Sigmoid colon (tissue), 4 donors: ENCODE data around the gene ZNF674.

ENCODE experiments used
- EP300 ChIP-seq, 4 donors: sonication (generic); formaldehyde crosslinking; IDR thresholded peaks; one replicate each; pipeline ENCODE4 v1.6.1; 2017; ENCODE audit warnings: antibody characterized with exemption in 4 of 4
- POLR2A ChIP-seq, 2 donors: fragments of 450-650 bp; IDR thresholded peaks; one replicate each; pipeline ENCODE4 v1.6.1; 2016; ENCODE audit warnings: antibody characterized with exemption in 2 of 2, mild to moderate bottlenecking in 2 of 2, moderate library complexity in 2 of 2
- TF ChIP-seq, protein P1 (sequence below), 4 experiments: fragments of 450-650 bp in 3 of 4; fragments of 200-600 bp in 1 of 4; IDR thresholded peaks; one replicate each; pipeline ENCODE4 v1.5.1; 2016 to 2019; ENCODE audit warnings: antibody characterized with exemption in 4 of 4, mild to moderate bottlenecking in 3 of 4, moderate library complexity in 2 of 4

DNA sequence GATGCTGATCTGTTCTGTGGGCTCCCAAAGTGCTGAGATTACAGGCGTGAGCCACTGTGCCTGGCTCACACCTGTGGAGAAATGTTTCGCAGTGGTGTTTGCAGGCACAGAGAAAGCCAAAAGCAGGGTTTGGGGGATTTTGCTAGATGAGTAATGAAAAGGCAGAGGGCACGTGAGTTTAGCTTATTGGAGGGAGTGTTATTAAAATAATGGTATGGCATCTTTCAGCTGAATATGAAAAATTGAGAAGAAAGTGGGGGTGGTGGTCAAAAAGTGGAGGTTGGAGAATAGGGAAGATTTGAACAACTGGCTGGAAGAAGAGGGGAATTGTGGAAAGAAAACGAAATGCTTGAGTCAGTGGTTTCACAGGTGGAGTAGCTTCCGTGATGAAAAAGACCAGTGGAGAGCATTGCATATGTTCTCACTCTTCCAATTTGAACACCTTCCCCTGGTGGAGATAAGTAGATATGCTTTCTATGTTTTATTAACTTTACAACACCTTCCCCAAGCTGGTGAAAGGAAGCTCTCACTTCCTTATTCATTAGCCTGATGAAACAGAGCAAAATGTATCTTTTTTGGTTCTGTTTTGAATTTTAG is 27.2 kb upstream of the ZNF674 start:
- TF ChIP-seq, protein P1, sequence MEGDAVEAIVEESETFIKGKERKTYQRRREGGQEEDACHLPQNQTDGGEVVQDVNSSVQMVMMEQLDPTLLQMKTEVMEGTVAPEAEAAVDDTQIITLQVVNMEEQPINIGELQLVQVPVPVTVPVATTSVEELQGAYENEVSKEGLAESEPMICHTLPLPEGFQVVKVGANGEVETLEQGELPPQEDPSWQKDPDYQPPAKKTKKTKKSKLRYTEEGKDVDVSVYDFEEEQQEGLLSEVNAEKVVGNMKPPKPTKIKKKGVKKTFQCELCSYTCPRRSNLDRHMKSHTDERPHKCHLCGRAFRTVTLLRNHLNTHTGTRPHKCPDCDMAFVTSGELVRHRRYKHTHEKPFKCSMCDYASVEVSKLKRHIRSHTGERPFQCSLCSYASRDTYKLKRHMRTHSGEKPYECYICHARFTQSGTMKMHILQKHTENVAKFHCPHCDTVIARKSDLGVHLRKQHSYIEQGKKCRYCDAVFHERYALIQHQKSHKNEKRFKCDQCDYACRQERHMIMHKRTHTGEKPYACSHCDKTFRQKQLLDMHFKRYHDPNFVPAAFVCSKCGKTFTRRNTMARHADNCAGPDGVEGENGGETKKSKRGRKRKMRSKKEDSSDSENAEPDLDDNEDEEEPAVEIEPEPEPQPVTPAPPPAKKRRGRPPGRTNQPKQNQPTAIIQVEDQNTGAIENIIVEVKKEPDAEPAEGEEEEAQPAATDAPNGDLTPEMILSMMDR (IDR thresholded peaks at IDR 0.05) = no peak
- TF ChIP-seq POLR2A (IDR thresholded peaks at IDR 0.05) (no peak), EP300 (IDR thresholded peaks at IDR 0.05) (no peak)
